HG03442 (cell line): ENCODE results near the gene HHIPL1.
"Not testable (repeated sequence)": the region's sequence is repeated elsewhere in the genome, so short reads cannot be mapped to it uniquely, and the experiment has no call there.

Experiments
- ATAC-seq: cut with Tn5 transposase; IDR thresholded peaks from one replicate; pipeline ENCODE4 v1.9.1; 2021; ENCODE audit warnings: mild to moderate bottlenecking, moderate library complexity; ENCODE audit not compliant: unreplicated experiment

Gene HHIPL1

GRCh38 chr14:99632410-99633035, 12.4 kb upstream of the HHIPL1 start:
- ATAC-seq, result no peak

GRCh38 chr14:99633141-99633540, 11.8 kb upstream of the HHIPL1 start:
- ATAC-seq, result no peak

- ATAC-seq, result no peak
Measured at GRCh38 chr14:99633918-99634317, 11.0 kb upstream of the HHIPL1 start.

GRCh38 chr14:99634443-99634842, 10.5 kb upstream of the HHIPL1 start:
- ATAC-seq, result no peak

- no peak for ATAC-seq
Measured at GRCh38 chr14:99635116-99635515, 9.8 kb upstream of the HHIPL1 start.

GRCh38 chr14:99636487-99636886, 8.4 kb upstream of the HHIPL1 start:
- ATAC-seq, result no peak

- no peak for ATAC-seq
Measured at GRCh38 chr14:99637624-99638023, 7.3 kb upstream of the HHIPL1 start.

- not testable (repeated sequence) for ATAC-seq
Measured at GRCh38 chr14:99642771-99643170, 2.2 kb upstream of the HHIPL1 start.

GRCh38 chr14:99643343-99643742, 1.6 kb upstream of the HHIPL1 start:
- ATAC-seq, result no peak

GRCh38 chr14:99644035-99644587, 818 bp upstream of the HHIPL1 start:
- no peak for ATAC-seq

- no peak for ATAC-seq
Measured at GRCh38 chr14:99645545-99646505, 896 bp downstream of the HHIPL1 start.

- ATAC-seq, result no peak
Measured at GRCh38 chr14:99647411-99647810, 2.5 kb downstream of the HHIPL1 start.

- ATAC-seq, result no peak
Measured at GRCh38 chr14:99648027-99648784, 3.3 kb downstream of the HHIPL1 start.

GRCh38 chr14:99649219-99649618, 4.3 kb downstream of the HHIPL1 start:
- no peak for ATAC-seq

GRCh38 chr14:99649643-99650042, 4.7 kb downstream of the HHIPL1 start:
- ATAC-seq, result no peak

- no peak for ATAC-seq
Measured at GRCh38 chr14:99650189-99650588, 5.3 kb downstream of the HHIPL1 start.

- ATAC-seq, result no peak
Measured at GRCh38 chr14:99651953-99652746, 7.2 kb downstream of the HHIPL1 start.

- no peak for ATAC-seq
Measured at GRCh38 chr14:99654235-99654985, 9.5 kb downstream of the HHIPL1 start.

GRCh38 chr14:99655521-99655920, 10.6 kb downstream of the HHIPL1 start:
- ATAC-seq, result no peak

GRCh38 chr14:99656171-99656570, 11.2 kb downstream of the HHIPL1 start:
- ATAC-seq, result no peak
